NOMO-1 treated with dmso at 0.1 percent for 144 hours (cell line): ENCODE measurements around the gene TMEM217.
"Not testable (repeated sequence)": the region's sequence is repeated elsewhere in the genome, so short reads cannot be mapped to it uniquely, and the experiment has no call there.

Source experiments
- DNase-seq: peaks from one replicate; lab custom pipeline; 2025; ENCODE audit not compliant: unreplicated experiment; lab: John Stamatoyannopoulos, UW

TMEM217 gene

DNA sequence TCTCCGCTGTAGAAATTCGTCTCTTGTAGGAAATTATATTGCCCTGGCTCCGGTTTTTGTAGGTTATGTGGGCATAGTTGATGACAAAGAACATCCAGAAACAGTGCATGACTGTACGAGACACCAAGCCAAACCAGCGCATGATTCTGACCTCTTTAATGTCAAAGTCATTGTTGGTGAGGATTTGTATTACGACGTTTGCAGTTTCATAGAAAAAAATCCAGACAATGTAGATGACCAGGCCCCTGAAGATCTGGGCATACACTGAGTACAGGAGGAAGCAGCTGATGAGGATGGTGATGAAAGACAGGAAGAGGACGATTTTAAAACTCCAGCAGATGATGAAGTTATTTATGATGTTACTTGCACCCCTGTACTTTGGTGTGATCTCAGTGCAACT, 39.4 kb downstream of the TMEM217 start:
- peak; percentile 52 for DNase-seq

DNA sequence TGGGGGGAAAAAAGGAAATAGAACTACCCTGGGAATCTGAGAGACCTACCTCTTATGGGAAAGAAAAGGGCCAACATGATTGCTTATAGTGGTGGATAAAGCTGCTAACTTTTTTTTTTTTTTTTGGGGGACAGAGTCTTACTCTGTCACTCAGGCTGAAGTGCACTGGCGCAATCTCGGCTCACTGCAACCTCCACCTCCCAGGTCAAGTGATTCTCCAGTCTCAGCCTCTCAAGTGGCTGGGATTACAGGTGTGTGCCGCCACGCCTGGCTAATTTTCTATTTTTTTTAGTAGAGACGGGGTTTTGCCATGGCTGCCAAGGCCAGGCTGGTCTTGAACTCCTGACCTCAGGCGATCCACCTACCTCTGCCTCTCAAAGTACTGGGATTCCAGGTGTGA, 39.9 kb downstream of the TMEM217 start:
- no peak for DNase-seq

DNA sequence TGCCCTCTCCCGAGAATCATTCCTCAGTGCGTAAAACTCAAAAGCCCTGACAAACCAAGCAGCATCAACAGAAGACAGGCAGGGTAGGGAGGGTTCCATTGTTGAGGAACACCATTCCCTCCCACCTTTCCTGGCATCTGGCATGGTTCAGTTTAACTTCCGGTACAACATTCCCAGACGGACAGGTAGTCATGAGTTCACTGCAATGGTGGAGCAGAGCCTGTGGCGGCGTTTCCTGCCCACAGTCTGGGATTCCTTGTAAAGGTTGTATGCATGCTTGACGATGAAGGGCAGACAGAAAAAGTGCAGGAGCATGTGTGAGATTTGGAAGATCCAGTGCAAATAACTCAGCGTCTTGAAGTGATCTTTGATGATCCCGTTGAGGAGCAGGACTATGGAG, 45.7 kb downstream of the TMEM217 start:
- no peak for DNase-seq

DNA sequence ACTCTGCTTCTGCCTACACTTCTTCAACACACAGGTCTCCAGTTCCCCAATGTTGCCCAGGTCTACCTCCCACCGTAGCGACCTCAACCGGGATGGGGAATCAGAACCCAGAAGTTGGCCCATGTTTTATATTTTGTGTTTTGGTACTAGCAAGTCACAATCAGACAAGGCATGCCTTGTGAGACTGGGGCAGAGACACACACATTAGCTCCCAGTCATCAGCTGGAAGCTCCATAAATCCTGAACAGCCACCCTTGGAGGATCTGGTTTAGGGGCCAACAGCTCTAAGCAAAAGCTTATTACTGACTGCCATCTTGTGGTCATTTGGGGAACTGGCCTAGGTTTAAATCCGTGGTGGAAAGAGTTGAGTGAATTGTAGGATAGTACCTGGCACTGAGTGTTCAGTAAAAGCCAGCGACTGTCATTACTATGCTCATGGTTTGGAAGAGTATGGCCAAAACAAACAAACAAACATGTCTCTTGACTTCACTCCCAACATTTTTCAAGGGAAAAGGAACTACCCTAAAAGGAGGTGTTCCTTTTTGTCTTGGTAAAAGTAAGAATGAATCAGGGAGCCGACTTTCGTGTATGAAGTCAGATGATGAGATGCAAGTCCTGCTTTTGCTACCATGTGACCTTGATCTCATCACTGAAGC, 47.5 kb downstream of the TMEM217 start:
- peak; percentile 46 for DNase-seq

DNA sequence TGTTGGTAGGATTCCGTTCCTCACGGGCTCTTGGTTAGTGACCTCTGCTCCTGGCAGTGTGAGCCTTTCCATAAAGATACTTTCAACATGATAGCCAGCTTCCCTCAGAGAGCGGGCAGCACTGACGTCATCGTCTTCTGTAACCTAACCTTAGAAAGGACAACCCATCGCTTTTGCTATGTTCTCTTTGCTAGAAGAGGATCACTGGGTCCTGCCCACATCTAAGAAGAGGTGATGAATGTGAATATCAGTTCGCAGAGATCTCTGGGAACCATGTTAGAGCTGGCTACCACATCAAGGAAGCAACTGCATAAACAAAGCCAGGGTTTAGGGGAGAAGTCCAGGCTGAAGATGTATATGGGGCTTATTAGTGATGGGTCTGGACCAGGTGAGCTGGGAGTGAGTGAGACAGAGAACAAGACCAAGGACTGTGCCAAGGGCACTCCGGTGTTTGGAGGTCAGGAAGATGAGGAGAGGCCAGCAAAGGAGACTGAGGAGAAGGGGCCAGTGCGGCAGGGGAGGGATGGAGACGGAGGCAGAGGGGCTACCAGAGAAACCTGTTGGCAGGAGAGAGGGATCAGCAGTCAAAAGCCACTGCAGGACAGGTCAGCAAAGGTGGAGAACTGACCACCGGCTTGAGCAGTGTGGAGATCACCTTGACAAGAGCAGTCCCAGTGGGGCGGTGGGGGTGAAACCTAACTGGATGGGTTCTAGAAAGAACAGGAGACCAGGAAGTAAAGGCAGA, 48.3 kb downstream of the TMEM217 start:
- no peak for DNase-seq

DNA sequence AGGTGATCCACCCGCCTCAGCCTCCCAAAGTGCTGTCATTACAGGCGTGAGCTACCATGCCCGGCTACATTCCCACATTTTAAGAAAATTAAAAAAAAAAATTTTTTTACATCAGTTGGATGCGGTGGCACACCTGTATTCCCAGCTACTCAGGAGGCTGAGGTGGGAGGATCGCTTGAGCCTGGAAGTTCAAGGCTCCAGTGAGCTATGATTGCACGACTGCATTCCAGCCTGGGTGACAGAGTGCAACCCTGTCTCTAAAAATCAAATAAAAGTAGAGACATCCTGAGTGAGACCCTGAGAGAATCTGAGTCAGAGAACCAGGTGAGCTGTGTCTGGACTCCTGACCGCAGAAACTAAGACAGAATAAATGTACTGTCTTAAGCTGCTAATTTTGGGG, 49.2 kb downstream of the TMEM217 start:
- no peak for DNase-seq

DNA sequence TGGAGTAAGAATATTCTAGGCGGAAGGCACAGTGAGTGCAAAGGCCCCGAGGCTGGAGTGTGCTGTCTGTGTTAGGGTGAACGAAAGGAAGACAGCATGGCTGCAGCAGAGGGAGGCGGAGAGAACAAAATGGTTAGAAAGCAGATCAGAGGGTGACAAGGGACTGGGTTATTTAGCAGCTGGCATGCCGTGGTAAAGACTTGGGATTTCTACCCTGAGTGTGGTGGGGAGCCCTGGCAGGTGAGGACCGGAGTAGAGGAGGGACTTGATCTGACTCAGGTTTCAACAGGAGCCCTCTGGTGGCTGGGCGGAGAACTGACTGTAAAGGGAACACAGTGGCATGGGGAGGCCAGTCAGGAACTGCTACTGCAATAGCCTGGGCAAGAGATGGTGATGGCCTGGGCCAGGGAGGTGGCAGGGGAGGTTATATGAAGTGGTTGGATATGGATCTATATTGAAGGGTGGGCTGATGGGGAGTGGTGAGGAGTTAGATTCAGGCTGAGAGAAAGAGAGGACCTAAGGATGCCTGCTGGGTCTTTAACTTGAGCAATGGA, 50.0 kb downstream of the TMEM217 start:
- peak; percentile 75 for DNase-seq

DNA sequence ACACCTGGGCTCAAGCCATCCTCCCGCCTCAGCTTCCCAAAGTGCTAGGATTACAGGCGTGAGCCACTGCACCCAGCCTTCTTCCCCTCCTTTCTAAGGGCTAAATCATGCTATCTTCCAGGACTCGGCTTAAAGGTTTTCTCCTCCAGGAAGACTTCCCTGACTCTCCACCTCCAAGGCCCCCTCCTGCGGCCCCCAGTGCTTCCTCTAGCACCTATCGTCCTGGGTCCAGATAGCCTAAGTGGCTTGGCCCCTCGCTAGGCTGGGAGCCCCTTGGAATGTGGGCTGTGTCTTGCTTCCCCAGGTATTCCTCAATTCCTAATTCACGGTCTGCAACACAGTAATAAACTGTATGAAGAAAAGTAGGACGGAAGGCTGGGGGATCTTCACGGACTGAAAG, 51.3 kb downstream of the TMEM217 start:
- no peak for DNase-seq

DNA sequence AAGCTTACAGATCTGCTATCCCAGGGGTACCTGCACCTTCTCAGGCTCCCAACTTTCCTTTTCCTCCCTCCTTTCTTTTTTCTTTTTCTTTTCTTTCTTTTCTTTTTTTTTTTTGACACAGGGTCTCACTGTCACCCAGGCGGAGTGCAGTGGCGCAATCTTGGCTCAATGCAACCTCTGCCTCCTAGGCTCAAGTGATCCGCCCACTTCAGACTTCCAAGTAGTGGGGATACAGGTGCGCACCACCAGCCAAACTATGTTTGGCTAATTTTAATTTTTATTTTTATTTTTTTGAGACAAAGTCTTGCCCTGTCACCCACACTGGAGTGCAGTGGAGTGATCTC, 52.0 kb downstream of the TMEM217 start:
- no peak for DNase-seq

DNA sequence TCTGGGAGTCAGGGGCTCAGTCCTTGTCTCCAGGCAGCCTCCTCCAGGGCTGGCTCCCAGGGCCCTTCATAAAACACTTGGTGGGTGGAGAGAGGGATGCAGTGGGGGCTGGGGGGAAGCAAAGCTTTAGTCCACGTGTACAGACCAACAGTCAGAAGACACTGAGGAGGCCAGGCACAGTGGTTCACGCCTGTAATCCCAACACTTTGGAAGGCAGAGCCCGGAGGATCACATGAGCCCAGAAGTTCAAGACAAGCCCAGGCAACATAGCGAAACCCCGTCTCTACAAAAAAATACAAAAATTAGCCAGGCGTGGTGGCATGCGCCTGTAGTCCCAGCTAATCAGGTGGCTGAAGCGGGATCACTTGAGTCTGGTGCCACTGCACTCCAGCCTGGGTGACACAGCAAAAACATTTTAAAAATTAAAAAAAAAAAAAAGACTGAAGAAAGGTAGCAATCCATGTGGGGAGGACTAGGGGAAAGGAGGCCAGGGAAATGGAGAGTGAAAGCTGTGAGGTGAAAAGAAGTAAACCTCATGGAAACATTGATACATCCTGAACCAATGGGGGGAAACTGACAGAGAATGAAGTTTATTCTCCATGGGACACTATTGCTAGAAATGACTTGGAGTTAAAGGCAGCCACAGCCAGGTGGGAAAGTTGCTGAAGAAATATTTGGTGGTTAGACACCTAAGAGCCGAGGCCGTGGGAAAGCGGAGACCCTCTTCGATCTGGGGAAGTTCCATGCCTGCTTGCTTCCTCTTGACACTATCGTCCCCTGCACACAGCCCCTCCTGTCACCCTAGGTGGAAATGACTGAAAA, 52.6 kb downstream of the TMEM217 start:
- DNase-seq: no peak

DNA sequence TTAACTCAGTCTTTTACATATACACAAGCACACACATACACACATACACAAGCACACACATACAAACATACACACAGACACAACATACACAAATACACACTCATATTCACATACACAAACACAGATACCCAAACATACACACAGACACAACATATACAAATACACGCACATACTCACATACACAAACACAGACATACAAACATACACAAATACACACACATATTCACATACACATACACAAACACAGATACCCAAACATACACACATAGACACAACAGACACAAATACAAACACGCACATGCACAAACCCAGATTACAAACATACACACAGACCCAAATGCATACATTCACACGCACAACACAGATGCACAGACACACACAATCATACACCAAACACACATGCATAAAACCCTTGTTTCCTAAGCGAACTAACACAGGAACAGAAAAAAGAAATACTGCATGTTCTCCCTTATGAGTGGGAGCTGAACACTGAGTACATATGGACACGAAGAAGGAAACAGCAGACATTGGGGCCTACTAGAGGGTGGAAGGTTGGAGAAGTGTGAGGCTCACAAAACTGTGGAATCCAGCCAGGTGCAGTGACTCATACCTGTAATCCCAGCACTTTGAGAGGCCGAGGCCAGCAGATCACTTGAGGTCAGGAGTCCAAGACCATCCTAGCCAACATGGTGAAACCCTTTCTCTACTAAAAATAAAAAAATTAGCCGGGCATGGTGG, 53.8 kb downstream of the TMEM217 start:
- DNase-seq: no peak

DNA sequence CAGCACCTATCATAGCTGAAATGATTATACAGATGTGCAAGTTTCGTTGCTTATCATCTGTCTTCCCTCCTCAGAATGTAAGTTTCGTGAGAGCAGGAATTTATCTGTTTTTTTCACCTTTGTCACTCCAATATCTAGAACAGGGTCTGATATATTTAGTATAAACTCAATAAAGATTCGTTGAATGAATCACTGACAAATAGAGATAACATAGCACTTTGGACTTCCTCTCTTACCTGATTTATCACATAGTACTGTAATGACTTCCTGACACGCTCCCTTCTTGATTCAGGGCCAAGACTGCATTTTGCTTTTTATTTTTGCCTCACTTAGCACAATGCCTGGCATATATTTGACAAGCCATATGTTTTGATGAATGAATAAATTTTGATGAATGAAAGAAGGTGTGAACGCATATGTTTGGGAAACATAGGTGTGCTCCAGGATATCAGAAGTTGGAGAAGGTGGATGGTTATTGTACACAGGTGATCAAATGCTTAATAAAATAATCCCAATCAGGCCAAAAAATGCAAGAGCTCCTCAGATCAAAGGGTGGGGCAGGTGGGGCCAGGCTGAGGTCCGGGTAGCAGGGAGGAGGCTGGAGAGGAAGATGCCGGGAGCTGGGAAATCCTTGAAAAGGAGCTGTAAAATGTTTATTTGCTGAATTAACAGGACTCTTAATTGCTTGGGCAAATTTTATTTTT, 55.0 kb downstream of the TMEM217 start:
- DNase-seq: peak; percentile 73

DNA sequence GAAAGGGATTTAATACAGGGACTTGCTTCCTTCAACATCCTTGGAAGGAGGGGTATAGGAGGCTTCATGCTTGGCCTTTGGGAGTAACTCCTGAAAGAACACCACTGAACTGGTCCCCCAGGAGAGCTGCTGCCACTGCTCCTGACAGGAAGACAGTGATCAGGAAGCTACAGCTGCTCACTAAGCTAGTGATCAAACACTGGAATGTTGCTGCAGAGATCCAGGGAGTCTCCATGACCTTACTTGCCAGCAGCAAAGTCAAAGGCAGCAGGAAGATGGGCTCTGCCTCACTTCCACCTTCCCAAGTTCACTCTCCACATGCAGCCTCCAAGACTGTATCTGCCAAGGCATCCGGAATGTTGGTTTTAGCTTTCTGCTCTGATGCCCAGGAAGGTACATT, 56.2 kb downstream of the TMEM217 start:
- DNase-seq: no peak

DNA sequence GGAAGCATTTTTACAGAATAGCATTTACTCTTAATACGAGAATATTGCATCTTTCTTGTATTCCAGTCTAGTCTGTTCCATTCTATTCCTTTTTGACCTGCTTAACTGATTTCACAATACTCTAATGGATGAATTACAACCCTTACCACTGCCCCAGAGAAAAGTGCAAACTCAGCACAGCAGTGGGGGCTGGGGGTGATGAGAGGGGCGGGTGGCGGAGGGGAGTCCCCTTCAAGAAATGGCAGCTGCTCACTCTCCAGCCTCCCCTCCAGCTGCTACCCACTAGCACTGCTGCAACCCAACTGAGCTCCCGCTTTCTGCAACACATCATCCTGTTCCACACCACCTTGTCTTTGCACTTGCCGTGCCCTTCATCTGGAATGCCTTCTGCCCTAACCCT, 57.9 kb downstream of the TMEM217 start:
- DNase-seq: no peak

DNA sequence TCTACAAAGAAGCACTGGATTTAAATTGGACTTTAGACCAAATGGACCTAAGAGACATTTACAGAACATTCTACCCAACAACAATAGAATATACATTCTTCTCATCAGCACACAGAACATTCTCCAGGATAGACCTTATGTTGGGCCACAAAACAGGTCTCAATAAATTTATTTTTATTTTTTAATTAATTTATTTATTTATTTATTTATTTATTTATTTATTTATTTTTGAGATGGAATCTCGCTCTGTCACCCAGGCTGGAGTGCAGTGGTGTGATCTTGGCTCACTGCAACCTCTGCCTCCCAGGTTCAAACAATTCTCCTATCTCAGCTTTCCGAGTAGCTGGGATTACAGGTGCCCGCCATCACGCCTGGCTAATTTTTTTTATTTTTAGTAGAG, 61.5 kb downstream of the TMEM217 start:
- not testable (repeated sequence) for DNase-seq

DNA sequence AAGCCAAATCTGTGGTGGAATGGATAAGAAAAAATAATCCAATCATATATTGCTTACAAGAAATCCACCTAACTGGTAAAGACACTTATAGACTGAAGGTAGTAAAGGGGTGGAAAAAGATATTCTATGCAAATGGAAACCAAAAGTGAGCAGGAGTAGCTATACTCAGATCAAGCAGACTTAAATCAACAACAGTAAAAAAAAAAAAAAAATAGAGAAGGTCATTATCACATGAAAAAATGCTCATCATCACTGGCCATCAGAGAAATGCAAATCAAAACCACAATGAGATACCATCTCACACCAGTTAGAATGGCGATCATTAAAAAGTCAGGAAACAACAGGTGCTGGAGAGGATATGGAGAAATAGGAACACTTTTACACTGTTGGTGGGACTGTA, 63.1 kb downstream of the TMEM217 start:
- not testable (repeated sequence) for DNase-seq

DNA sequence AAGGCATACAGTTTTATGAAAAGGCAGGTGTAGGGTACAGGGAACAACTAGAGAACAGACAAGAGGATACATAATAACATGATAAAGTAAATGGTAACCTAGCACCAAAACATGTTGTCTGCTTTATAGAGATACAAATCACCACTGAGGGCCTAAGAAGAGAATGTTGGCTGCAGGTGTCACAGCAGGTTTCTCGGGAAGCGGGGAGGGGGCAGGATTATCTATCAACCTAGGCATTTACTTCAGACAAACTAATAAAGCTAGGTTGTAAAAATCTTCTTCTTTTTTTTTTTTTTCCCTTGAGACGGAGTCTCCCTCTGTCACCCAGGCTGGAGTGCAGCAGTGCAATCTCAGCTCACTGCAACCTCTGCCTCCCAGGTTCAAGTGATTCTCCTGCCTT, 65.3 kb downstream of the TMEM217 start:
- no peak for DNase-seq

DNA sequence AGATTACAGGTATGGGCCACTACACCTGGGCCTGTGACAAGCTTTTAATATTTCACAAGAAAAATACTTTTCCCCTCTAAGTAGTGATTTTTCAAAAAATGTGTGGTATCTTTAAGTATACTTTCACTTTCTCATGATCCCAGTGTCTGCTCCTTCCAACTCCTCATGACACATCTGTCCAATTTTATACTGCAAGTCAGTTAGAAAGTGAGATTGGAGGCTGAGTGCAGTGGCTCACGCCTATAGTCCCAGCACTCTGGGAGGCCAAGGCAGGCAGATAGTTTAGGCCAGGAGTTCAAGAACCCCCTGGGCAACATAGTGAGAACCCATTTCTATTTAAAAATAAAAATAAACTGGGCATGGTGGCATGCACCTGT, 67.8 kb downstream of the TMEM217 start:
- no peak for DNase-seq

DNA sequence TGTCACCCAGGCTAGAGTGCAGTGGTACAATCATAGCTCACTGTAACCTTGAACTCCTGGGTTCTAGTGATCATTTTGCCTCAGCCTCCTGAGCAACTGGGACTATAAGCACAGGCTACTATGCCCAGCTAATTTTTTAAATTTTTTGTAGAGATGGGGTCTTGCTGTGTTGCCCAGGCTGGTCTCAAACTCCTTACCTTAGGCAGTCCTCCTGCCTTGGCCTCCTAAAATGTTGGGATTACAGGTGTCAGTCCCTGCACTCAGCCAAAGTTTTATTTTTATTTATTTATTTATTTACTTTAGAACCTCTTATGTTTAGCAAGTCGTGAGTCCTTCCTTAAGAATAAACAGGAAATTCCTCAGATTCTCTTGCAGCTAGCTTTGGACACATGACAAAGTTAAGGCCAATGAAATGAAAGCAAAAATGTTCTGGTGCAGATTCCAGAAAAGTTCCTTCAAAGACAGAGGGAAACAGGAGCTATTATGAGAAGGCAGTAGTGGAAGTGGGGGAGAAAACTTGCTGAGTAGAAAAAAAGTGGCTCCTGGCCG, 68.9 kb downstream of the TMEM217 start:
- no peak for DNase-seq

DNA sequence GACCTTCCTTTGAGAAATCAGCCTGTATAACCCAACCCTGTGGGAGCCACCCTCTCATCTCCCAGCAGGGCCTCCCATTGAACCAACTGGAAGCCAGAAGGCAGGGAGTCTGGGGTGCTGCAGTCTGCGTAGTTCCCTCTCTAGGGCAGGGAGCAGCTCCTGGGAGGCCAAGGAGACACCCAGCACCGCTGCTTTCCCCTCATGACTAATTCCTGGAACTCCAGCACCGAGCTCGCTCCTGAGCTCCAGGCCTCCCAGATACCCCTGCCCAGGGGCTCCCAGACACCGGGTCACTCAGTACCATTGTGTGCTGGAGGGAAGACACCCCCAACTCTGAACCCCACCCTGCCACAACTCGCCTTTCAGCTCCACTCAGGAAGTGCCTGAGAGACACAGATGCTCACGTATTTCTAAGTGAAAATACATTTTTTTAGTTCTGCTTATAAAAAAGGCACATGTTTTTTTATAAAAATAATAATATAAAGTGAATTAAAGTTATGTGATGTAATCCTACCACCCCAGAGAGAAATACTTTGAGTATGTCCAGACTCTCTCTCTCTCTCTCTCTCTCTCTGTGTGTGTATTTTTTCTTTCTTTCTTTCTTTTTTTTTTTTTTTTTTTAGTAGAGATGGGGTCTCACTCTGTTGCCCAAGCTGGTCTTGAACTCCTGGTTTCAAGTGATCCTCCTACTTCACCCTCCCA, 70.5 kb downstream of the TMEM217 start:
- DNase-seq: no peak
